Measurements from ENCODE around the gene VSTM2B.

- TF ChIP-seq CTCF (IDR thresholded peaks at IDR 0.05) (no peak), POLR2A (IDR thresholded peaks at IDR 0.05) (no peak)
Measured at GRCh38 chr19:29569038-29569911, 43.5 kb downstream of the VSTM2B start.
